IMR-90 (cell line): ENCODE results near the gene FES.

Experiments
- BHLHE40 ChIP-seq: fragments of 150-350 bp; IDR thresholded peaks from 2 replicates; pipeline ENCODE4 v1.6.1; 2016; ENCODE audit warnings: mild to moderate bottlenecking, low read depth, low read length
- CEBPB ChIP-seq: IDR thresholded peaks from 2 replicates; pipeline ENCODE4 v1.6.1; 2012; ENCODE audit warnings: low read depth, low read length, improper control_type of control experiment
- CHD1 ChIP-seq: IDR thresholded peaks from 2 replicates; pipeline ENCODE4 v1.6.1; 2012; ENCODE audit warnings: low read depth, low read length, improper control_type of control experiment
- MAFK ChIP-seq: IDR thresholded peaks from 2 replicates; pipeline ENCODE4 v1.6.1; 2012; ENCODE audit warnings: low read depth, low read length, improper control_type of control experiment
- MXI1 ChIP-seq: IDR thresholded peaks from 2 replicates; pipeline ENCODE4 v1.6.1; 2012; ENCODE audit warnings: low read depth, mild to moderate bottlenecking, low read length, moderate library complexity, borderline replicate concordance
- NFE2L2 ChIP-seq: fragments of 150-350 bp; IDR thresholded peaks from 2 replicates; pipeline ENCODE4 v1.6.1; 2016; ENCODE audit warnings: low read depth, mild to moderate bottlenecking, low read length
- POLR2A ChIP-seq: IDR thresholded peaks from 2 replicates; pipeline ENCODE4 v1.6.1; 2012; ENCODE audit warnings: mild to moderate bottlenecking, low read depth, low read length
- RAD21 ChIP-seq: IDR thresholded peaks from 2 replicates; pipeline ENCODE4 v1.6.1; 2012; ENCODE audit warnings: low read length, improper control_type of control experiment
- RCOR1 ChIP-seq: IDR thresholded peaks from 2 replicates; pipeline ENCODE4 v1.6.1; 2012; ENCODE audit warnings: mild to moderate bottlenecking, low read length, improper control_type of control experiment; ENCODE audit not compliant: insufficient replicate concordance
- RFX5 ChIP-seq: IDR thresholded peaks from 2 replicates; pipeline ENCODE4 v1.8.0; 2012; ENCODE audit warnings: low read depth, mild to moderate bottlenecking, low read length, moderate library complexity
- USF2 ChIP-seq: fragments of 150-350 bp; IDR thresholded peaks from 2 replicates; pipeline ENCODE4 v1.6.1; 2017; ENCODE audit warnings: mild to moderate bottlenecking, antibody characterized with exemption, low read length, low read depth
- TF ChIP-seq, protein P1 (sequence below): conservative IDR thresholded peaks from 2 replicates; pipeline ENCODE4 v1.5.1; 2012; ENCODE audit warnings: mild to moderate bottlenecking, low read depth, low read length, improper control_type of control experiment

DNA sequence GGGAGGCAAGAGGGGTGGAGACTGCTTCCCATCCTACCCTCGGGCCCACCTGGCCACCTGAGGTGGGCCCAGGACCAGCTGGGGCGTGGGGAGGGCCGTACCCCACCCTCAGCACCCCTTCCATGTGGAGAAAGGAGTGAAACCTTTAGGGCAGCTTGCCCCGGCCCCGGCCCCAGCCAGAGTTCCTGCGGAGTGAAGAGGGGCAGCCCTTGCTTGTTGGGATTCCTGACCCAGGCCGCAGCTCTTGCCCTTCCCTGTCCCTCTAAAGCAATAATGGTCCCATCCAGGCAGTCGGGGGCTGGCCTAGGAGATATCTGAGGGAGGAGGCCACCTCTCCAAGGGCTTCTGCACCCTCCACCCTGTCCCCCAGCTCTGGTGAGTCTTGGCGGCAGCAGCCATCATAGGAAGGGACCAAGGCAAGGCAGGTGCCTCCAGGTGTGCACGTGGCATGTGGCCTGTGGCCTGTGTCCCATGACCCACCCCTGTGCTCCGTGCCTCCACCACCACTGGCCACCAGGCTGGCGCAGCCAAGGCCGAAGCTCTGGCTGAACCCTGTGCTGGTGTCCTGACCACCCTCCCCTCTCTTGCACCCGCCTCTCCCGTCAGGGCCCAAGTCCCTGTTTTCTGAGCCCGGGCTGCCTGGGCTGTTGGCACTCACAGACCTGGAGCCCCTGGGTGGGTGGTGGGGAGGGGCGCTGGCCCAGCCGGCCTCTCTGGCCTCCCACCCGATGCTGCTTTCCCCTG, 2.2 kb upstream of the FES start:
- TF ChIP-seq, protein P1, sequence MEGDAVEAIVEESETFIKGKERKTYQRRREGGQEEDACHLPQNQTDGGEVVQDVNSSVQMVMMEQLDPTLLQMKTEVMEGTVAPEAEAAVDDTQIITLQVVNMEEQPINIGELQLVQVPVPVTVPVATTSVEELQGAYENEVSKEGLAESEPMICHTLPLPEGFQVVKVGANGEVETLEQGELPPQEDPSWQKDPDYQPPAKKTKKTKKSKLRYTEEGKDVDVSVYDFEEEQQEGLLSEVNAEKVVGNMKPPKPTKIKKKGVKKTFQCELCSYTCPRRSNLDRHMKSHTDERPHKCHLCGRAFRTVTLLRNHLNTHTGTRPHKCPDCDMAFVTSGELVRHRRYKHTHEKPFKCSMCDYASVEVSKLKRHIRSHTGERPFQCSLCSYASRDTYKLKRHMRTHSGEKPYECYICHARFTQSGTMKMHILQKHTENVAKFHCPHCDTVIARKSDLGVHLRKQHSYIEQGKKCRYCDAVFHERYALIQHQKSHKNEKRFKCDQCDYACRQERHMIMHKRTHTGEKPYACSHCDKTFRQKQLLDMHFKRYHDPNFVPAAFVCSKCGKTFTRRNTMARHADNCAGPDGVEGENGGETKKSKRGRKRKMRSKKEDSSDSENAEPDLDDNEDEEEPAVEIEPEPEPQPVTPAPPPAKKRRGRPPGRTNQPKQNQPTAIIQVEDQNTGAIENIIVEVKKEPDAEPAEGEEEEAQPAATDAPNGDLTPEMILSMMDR: no peak
- TF ChIP-seq POLR2A: no peak
- TF ChIP-seq MXI1: no peak
- TF ChIP-seq RFX5: no peak
- TF ChIP-seq MAFK: no peak
- no peak for TF ChIP-seq CHD1
- TF ChIP-seq RCOR1: no peak
- no peak for TF ChIP-seq NFE2L2
- no peak for TF ChIP-seq RAD21
- no peak for TF ChIP-seq USF2
- no peak for TF ChIP-seq CEBPB
- TF ChIP-seq BHLHE40: no peak
